ENCODE data around the gene RPIA.

GRCh38 chr2:88698027-88698413 lies 6.5 kb downstream of the RPIA start:
- TF ChIP-seq TCF12 (IDR thresholded peaks at IDR 0.05) (no peak), TCF12 (CRISPR knock-in tag; IDR thresholded peaks at IDR 0.05) (no peak), ZEB1 (IDR thresholded peaks at IDR 0.05; ENCODE audit: insufficient replicate concordance, low read depth) (no peak), CTCF (CRISPR knock-in tag; IDR thresholded peaks at IDR 0.05) (no peak), POLR2A (IDR thresholded peaks at IDR 0.05; ENCODE audit: insufficient read depth in 1 of 2, low read depth in 2 of 2, low read length in 2 of 2) (no peak), ELK4 (CRISPR knock-in tag; IDR thresholded peaks at IDR 0.05; ENCODE audit: borderline replicate concordance) (no peak), MXI1 (IDR thresholded peaks at IDR 0.05; ENCODE audit: borderline replicate concordance, low read depth, low read length) (no peak), ZMYM3 (CRISPR knock-in tag; IDR thresholded peaks at IDR 0.05) (no peak), ZFP36 (IDR thresholded peaks at IDR 0.05; ENCODE audit: borderline replicate concordance, low read depth, low read length, partially characterized antibody) (no peak), ATF6 (CRISPR knock-in tag; conservative IDR thresholded peaks at IDR 0.05) (no peak), E2F5 (CRISPR knock-in tag; conservative IDR thresholded peaks at IDR 0.05) (no peak)

Measured in HepG2 (cell line).